ENCODE data around the gene HOXB1.
"Not testable (repeated sequence)": the region's sequence is repeated elsewhere in the genome, so short reads cannot be mapped to it uniquely, and the experiment has no call there.

HOXB1 gene

GRCh38 chr17:48483471-48484131 lies 47.2 kb downstream of the HOXB1 start:
- H3K4me3 ChIP-seq (ENCODE audit: low read depth, low read length) = no peak overlapping the region
- DNase-seq (ENCODE audit: low read depth) = no peak
- TF ChIP-seq CTCF (IDR thresholded peaks at IDR 0.05; ENCODE audit: control insufficient read depth, extremely low read depth, insufficient read depth) = no peak

GRCh38 chr17:48483004-48483403 lies 47.8 kb downstream of the HOXB1 start:
- TF ChIP-seq CTCF (IDR thresholded peaks at IDR 0.05; ENCODE audit: control insufficient read depth, extremely low read depth, insufficient read depth) = no peak
- H3K4me3 ChIP-seq (ENCODE audit: low read depth, low read length) = no peak overlapping the region
- DNase-seq (ENCODE audit: low read depth) = no peak

- not testable (repeated sequence) for H3K4me3 ChIP-seq (ENCODE audit: low read depth, low read length); DNase-seq (ENCODE audit: low read depth)
Measured at GRCh38 chr17:48482301-48482700, 48.5 kb downstream of the HOXB1 start.

- H3K4me3 ChIP-seq (ENCODE audit: low read depth, low read length) = no peak overlapping the region
- no peak for TF ChIP-seq CTCF (IDR thresholded peaks at IDR 0.05; ENCODE audit: control insufficient read depth, extremely low read depth, insufficient read depth)
- DNase-seq (ENCODE audit: low read depth) = no peak
Measured at GRCh38 chr17:48479014-48479402, 51.8 kb downstream of the HOXB1 start.

Measured in LNCaP clone FGC (cell line).